ENCODE results near the gene S100A7. TPM values are rescaled to one million over a fixed set of nuclear protein-coding genes. Genes with fewer than 3 reads are reported as not detected.

S100A7 gene
- total and polyA plus RNA-seq, 2 of the 4 experiments (the other 2 are of a cell fraction), result not detected

DNA sequence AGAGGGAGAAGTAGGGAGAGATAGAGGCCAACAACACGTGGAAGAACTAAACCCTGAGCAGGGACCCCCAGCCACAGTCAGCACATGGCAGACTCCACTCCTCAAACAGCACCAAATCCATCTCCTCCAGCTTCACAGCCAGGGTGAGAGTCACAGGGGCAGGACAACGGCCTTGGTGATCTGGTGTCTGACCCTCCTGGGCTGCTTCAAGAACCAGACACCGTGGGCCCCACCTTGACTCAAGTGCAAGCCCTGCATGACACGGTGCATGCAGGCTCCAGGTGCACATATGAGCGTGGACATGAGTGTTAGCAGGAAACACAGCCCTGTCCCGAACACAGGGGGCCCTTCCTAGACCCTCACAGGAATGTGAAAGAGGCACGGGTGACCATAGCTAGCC, 21.9 kb downstream of the S100A7 start:
- WGBS, 2 experiments (ENCODE audit: extremely low coverage in 2 of 2, insufficient read length in 1 of 2), result 14% methylated on average over 2 of the region's 7 CpGs; no CpG with 5 or more reads in 1 of the 2 experiments
- Histone ChIP-seq H4K8ac (ENCODE audit: low read depth in 2 of 2, low read length in 2 of 2) (no peak overlapping the region), H2AK9ac (replicated peaks; ENCODE audit: low read depth, low read length, poor library complexity) (no peak overlapping the region), H3K27ac (ENCODE audit: insufficient read depth, low read length) (no peak overlapping the region), H3K18ac (ENCODE audit: low read depth, low read length) (no peak overlapping the region), H4K20me1 (ENCODE audit: insufficient read depth, low read length) (no peaks in the 10 kb centered on the region), H3K56ac (ENCODE audit: extremely low read depth, insufficient read depth, low read length) (no peak overlapping the region), H3K4me3 (ENCODE audit: insufficient read depth, low read depth, low read length) (no peak overlapping the region), H2BK120ac (ENCODE audit: low read depth, low read length) (no peak overlapping the region), H3K4me2 (ENCODE audit: low read depth, low read length) (no peak overlapping the region), H3K23ac (ENCODE audit: low read depth, low read length) (no peak overlapping the region), H3K14ac (replicated peaks; ENCODE audit: low read depth, low read length) (no peak overlapping the region), H4K91ac (ENCODE audit: insufficient read depth, low read depth, low read length) (no peak overlapping the region), H3K9ac (ENCODE audit: low read depth, low read length) (no peak overlapping the region), H3K4ac (ENCODE audit: low read depth, low read length) (no peak overlapping the region), H4K5ac (ENCODE audit: low read depth, low read length) (no peak overlapping the region), H3K36me3 (ENCODE audit: control insufficient read depth, insufficient read depth, low read length) (no peaks in the 10 kb centered on the region), H3K9me1 (ENCODE audit: insufficient read depth, low read length) (no peaks in the 10 kb centered on the region), H3K79me1 (ENCODE audit: low read depth in 1 of 2, low read length in 2 of 2) (no peaks in the 10 kb centered on the region), H3K27me3 (ENCODE audit: control insufficient read depth, insufficient read depth, low read length) (no peaks in the 10 kb centered on the region; the same call in 1 of the 2 replicates), H2BK15ac (ENCODE audit: low read depth, low read length) (no peak overlapping the region), H2AFZ (replicated peaks; ENCODE audit: low read length, poor library complexity) (no peak overlapping the region), H2AK5ac (ENCODE audit: low read depth, low read length) (no peak overlapping the region), H2BK5ac (ENCODE audit: low read depth, low read length, poor library complexity, severe bottlenecking) (no peak overlapping the region), H3K9me3 (ENCODE audit: control insufficient read depth, insufficient read depth, low read length) (no peaks in the 10 kb centered on the region), H2BK20ac (ENCODE audit: low read depth, low read length) (no peak overlapping the region), H3K4me1 (ENCODE audit: control insufficient read depth, insufficient read depth, low read length) (no peaks in the 10 kb centered on the region)
- no peak for TF ChIP-seq BHLHE40 (IDR thresholded peaks at IDR 0.05; ENCODE audit: low read depth, low read length)
- TF ChIP-seq USF2 (IDR thresholded peaks at IDR 0.05; ENCODE audit: low read depth, low read length), result no peak
- TF ChIP-seq CEBPB (IDR thresholded peaks at IDR 0.05; ENCODE audit: low read depth, low read length), result no peak
- TF ChIP-seq FOS (IDR thresholded peaks at IDR 0.05; ENCODE audit: low read depth, low read length), result no peak
- no peak for TF ChIP-seq SMC3 (IDR thresholded peaks at IDR 0.05; ENCODE audit: low read depth, low read length)
- TF ChIP-seq CHD1 (IDR thresholded peaks at IDR 0.05; ENCODE audit: low read depth, low read length), result no peak
- TF ChIP-seq MAZ (IDR thresholded peaks at IDR 0.05; ENCODE audit: borderline replicate concordance, low read depth, low read length), result no peak
- TF ChIP-seq ELK1 (IDR thresholded peaks at IDR 0.05; ENCODE audit: borderline replicate concordance, low read depth, low read length), result no peak
- TF ChIP-seq RFX5 (IDR thresholded peaks at IDR 0.05; ENCODE audit: low read depth, low read length), result no peak
- in situ Hi-C loops (cut with MboI; ENCODE audit: low sequenced_read_pairs), result no loop called here
- POLR2A ChIA-PET (ENCODE audit: unreplicated experiment), result no interaction called here
- no peak for DNase-seq
- CTCF ChIA-PET, result no interaction called here
- dilution Hi-C loops (cut with HindIII; ENCODE audit: low sequenced_read_pairs, unreplicated experiment), result no loop called here
- no peak for ATAC-seq (ENCODE audit: low read depth)
- intact Hi-C loops (cut with micrococcal nuclease), result no loop called here
- no TSS peak for BruUV-seq (replicated peaks)

All from IMR-90 (cell line).